ENCODE data around the gene NTM.

The NTM gene

GRCh38 chr11:131810541-131810940 is 440.1 kb downstream of the NTM start:
- TF ChIP-seq CTCF (IDR thresholded peaks at IDR 0.05; ENCODE audit: borderline replicate concordance, insufficient read depth, low read depth, low read length) = no peak
- H3K4me3 ChIP-seq (ENCODE audit: low read depth, low read length) = no peak overlapping the region

- no peak overlapping the region for H3K4me3 ChIP-seq (ENCODE audit: low read depth, low read length)
- no peak for TF ChIP-seq CTCF (IDR thresholded peaks at IDR 0.05; ENCODE audit: borderline replicate concordance, insufficient read depth, low read depth, low read length)
Observed at GRCh38 chr11:131811383-131811782, 441.0 kb downstream of the NTM start.

GRCh38 chr11:131814108-131814507 is 443.7 kb downstream of the NTM start:
- H3K4me3 ChIP-seq (ENCODE audit: low read depth, low read length) = no peak overlapping the region
- TF ChIP-seq CTCF (IDR thresholded peaks at IDR 0.05; ENCODE audit: borderline replicate concordance, insufficient read depth, low read depth, low read length) = no peak

- TF ChIP-seq CTCF (IDR thresholded peaks at IDR 0.05; ENCODE audit: borderline replicate concordance, insufficient read depth, low read depth, low read length) = no peak
- no peak overlapping the region for H3K4me3 ChIP-seq (ENCODE audit: low read depth, low read length)
Observed at GRCh38 chr11:131815590-131815989, 445.2 kb downstream of the NTM start.

GRCh38 chr11:131816051-131816450 is 445.6 kb downstream of the NTM start:
- no peak overlapping the region for H3K4me3 ChIP-seq (ENCODE audit: low read depth, low read length)
- no peak for TF ChIP-seq CTCF (IDR thresholded peaks at IDR 0.05; ENCODE audit: borderline replicate concordance, insufficient read depth, low read depth, low read length)

- no peak for TF ChIP-seq CTCF (IDR thresholded peaks at IDR 0.05; ENCODE audit: borderline replicate concordance, insufficient read depth, low read depth, low read length)
- H3K4me3 ChIP-seq (ENCODE audit: low read depth, low read length) = no peak overlapping the region
Observed at GRCh38 chr11:131817687-131818188, 447.3 kb downstream of the NTM start.

- TF ChIP-seq CTCF (IDR thresholded peaks at IDR 0.05; ENCODE audit: borderline replicate concordance, insufficient read depth, low read depth, low read length) = no peak
Observed at GRCh38 chr11:131819865-131820264, 449.4 kb downstream of the NTM start.

More at GRCh38 chr11:131819865-131820264, 449.4 kb downstream of the NTM start:
- no peak overlapping the region for H3K4me3 ChIP-seq (ENCODE audit: low read depth, low read length)

All from GM12875 (cell line).